HG02759 (cell line): Measurements from ENCODE around the gene USP25.

Source experiments
- ATAC-seq: cut with Tn5 transposase; IDR thresholded peaks from one replicate; pipeline ENCODE4 v1.9.1; 2021; ENCODE audit warnings: mild to moderate bottlenecking, moderate library complexity; ENCODE audit not compliant: unreplicated experiment

The USP25 gene

GRCh38 chr21:15848634-15849560 is 119.1 kb downstream of the USP25 start:
- ATAC-seq = no peak

- ATAC-seq = no peak
These were observed 120.1 kb downstream of the USP25 start for GRCh38 chr21:15849927-15850326.

DNA sequence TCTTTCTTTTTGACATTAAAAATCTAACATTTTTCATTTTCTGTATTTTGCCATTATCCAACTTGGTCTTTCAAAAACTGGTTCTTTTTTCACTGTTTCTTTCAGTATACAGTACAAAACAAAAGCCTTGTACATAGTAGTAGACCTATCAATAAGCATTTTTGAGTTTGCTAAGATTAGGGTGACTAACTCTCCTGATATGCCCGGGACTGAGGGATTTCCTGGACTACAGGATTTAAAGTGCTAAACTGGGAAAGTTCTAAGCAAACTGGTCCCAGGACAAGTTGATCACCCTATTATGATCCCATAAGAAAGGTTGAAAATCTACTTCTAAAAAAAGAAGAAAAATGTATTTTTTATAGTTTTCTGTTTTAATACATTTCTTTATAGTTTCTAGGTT is 120.9 kb downstream of the USP25 start:
- ATAC-seq = no peak

DNA sequence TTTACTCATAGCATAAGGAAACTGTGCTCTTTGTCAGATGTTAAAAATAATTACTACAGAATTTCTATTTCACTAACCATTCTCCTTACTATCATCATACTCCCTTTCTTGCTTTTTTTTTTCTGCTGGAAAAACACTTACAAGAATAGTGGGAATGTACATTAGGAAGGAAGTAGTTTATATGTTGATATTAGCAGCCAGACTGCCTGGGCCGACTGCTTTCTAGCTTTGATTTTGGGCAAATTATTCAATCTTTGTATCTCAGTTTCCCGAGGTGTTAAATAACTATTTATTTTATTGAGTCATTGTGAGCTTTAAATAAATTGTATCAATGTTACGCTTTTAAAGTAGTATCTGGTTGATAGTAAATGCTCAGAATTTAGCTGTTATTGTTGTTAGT is 122.4 kb downstream of the USP25 start:
- no peak for ATAC-seq

DNA sequence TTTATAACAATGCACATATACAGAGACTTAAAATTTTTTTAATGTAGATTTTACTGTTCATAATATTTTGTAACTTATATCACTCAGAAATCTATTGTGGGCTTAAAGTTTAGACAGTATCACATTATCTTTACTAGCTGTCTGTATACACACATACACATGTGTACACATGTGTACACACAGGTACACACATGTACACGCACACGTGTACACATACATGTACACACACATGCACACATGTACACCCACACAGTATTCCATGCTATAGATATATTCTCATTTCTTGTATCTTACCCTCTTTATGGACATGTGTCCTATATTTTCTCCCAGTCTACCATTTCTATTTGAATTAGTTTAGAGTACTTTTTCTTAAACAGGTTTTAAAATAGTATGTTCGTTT is 123.3 kb downstream of the USP25 start:
- no peak for ATAC-seq

- no peak for ATAC-seq
These were observed 127.0 kb downstream of the USP25 start for GRCh38 chr21:15856813-15857212.

DNA sequence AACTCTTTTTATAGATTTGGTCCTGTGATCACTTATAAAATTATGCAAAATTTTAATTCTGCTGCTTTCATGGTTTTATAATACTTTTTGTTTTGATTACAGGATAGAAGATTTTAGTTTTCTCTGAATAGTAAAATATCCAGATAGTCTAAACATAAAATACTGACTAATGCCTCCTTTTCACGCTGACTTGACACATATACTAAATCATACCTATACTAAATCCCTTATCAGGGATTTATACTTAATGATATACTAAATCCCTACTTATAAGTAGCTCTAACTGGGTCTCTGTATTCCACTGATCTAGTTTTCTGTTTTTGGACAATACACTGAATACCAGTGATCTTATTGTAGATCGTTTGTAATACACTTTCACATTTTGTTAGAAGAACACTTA is 128.0 kb downstream of the USP25 start:
- no peak for ATAC-seq

- ATAC-seq = no peak
These were observed 130.8 kb downstream of the USP25 start for GRCh38 chr21:15860541-15860940.

DNA sequence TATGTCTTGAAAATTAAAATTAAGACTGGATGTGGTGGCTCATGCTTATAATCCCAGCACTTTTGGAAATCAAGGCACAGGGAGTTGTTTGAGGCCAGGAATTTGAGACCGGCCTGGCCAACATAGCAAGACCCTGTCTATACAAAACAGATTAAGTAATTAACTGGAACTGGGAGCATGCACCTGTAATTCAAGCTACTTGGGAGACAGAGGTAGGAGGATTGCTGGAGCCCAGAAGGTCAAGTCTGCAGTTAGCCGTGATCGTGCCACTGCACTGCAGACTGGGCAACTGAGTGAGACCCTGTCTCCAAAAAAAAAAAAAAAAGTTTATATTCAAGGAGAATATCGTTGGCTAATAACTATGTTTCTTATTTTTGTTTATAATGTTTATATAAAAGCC is 139.2 kb downstream of the USP25 start:
- ATAC-seq = no peak

GRCh38 chr21:15870819-15871218 is 141.0 kb downstream of the USP25 start:
- ATAC-seq = no peak

- no peak for ATAC-seq
These were observed 142.5 kb downstream of the USP25 start for GRCh38 chr21:15872236-15872635.

- ATAC-seq = no peak
These were observed 144.8 kb downstream of the USP25 start for GRCh38 chr21:15874615-15875014.

- ATAC-seq = no peak
These were observed 145.5 kb downstream of the USP25 start for GRCh38 chr21:15875286-15875685.

- no peak for ATAC-seq
These were observed 164.1 kb downstream of the USP25 start for GRCh38 chr21:15893902-15894301.

- no peak for ATAC-seq
These were observed 164.8 kb downstream of the USP25 start for GRCh38 chr21:15894596-15894995.

DNA sequence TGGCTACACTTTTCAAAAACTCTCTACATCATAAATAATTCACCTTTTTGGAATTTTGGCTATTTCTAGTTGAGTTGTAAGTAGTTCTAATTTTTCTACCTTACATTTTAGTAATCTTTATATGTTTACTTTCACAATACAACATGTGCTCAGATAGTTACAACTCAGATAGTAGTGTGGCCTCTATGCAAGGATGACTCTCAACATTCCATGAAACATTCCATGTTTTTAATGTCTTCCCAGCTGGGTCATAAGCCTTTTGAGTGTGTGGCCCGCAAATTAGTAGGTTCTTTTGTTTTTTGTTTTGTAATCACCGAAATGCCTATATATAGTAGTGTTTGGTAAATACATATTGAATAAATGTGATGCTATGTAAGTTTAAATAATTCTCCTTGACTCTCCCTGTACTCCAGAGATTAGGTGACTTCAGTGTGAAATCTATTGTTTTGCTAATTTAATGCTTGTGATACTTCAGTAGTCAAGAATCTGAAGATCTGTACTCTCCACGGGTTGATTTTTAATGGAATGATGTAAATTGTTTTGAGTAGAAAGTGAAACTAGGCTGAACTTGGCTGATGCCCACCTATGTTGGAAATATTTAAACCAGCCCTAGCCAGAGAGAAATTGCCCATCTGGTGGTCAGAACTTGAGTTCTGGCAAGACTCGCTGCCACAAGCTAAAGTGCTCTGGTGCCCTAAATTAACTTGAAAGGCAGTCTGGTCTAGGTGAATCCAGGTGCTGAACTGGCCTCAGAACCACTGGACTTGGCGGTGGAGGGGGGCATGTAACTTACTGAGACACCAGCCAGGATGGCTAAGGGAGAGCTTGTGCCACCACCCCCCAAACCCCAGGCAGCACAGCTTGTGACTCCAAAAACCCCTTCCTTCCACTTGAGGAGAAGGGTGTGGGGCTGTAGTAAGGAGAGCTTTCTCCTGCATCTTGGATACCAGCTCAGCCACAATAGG is 165.6 kb downstream of the USP25 start:
- ATAC-seq = no peak

DNA sequence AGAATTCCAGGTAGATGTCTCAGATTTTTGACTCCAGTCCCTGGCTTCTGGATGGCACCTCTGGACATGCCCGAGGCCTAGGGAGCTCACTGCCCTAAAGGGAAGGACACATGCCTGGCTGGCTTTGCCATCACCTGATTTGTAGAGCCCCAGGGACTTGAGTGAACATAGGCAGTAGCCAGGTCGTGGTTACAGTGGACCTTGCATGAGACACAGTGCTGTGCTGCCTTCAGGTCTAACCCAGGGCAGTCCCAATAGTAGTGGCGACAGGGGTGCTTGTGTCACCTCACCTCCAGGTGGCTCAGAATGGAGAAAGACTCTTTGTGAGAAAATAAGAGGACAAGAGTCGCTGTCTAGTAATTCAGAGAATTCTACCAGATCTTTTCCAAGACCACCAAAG is 166.7 kb downstream of the USP25 start:
- no peak for ATAC-seq

GRCh38 chr21:15904389-15904788 is 174.6 kb downstream of the USP25 start:
- ATAC-seq = no peak

DNA sequence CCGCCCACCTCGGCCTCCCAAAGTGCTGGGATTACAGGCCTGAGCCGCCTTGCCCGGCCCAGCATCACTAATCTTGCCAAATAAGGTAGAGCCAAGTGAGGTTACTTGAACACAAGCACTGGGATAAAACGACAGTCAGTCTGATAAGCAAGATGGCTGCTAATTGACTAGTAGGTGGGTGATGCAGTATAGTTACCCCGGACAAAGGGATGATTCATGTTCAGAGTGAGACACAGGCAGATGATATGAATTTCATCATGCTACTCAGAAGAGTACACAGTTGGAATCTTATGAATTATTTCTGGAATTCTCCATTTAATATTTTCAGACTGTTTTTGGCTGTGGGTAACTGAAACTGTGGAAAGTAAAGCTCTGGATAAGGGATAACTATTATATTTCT is 178.4 kb downstream of the USP25 start:
- no peak for ATAC-seq

GRCh38 chr21:15928196-15928595 is 198.4 kb downstream of the USP25 start:
- no peak for ATAC-seq

DNA sequence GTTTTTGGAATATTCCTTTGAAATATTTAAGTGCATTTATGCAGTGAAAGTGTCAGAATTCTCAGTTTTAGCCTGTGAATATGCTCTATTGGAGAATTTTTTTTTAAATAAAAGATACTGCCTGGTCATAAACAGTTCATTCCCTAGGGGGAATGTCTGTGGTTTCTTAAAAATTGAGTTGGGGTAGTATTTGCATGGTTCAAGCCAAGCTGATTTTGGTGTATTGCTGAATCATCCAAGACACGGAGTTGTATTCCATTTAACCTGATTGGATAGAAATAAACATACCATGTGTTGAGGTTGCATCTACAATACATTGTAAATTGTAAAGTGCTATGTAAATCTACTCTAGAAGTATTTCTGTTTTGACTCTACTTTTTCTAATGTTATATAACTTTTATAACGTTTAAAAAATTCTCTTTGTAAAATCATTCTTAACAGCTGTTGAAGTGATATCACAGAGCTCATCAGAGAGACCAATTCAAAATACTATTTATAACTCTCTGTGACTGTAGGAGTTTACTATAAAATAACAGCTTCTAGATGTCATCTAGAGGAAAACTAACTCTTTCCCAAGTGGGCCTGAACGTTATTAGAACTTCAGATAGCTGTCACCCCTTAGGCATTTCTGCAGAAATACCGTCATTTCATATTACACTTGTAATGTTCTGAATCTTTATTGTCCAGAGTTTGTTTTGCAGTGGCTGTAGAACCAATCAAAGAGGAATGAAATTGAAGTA is 199.1 kb downstream of the USP25 start:
- ATAC-seq = no peak
